T-helper 2 cell (primary cell): ENCODE data around the gene ELAVL1.
"Not testable (repeated sequence)": the region's sequence is repeated elsewhere in the genome, so short reads cannot be mapped to it uniquely, and the experiment has no call there.

Experiments
- DNase-seq, 5 experiments: peaks; one replicate each; pipeline versions ENCODE4 v3.0.0 to v3.0.0-alpha.2; 2012 to 2022

Gene ELAVL1

DNA sequence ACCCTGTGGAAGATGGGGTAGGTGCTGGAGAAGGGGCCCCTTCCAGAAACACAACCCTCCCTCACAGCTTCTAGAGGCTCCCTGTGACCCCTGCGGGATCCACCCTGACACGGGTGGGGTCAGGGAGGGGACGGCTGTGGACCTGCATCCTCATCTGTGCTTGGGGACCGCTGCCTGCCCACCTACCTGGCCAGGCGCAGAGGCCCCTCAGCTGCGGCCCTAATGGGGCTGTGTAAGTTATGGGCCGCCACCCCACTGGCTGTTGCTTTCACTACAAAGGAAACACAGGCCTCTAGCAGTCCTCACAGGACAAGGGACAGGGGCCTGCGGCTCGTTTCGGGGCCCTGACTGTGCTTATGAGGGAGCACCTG is 72.5 kb downstream of the ELAVL1 start:
- DNase-seq: no peak

DNA sequence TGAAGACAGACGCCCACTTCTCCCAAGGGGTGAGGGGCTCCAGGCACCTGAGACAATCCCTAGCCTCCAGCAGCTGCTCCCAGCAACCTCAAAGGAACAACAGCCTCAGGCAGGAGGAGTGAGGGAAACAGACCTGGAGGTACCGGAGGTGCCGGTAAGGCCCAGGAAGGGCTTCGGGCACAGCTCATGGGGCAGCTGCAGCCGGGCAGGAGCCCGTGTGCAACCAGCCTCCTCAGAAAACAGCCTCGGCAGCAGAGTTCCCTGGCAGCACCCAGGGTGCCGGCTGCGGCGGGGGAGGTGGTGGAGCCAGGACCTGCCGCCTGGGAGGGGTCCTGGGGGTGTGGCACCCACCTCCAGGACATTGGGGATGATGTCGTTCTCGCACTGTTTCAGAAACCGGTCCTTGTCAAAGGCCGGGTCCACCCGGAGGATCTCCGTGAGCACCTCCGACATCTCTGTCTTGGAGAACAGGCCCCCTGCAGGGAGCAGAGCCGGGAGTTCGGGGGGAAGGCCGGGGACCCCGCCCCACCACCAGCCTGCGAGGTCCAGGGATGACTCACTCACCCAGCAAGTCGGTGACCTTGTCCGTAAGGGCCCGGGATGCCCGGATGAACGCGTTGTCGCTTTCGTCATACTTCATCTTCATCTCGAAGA is 73.0 kb downstream of the ELAVL1 start:
- DNase-seq: no peak

GRCh38 chr19:7931221-7932061 is 74.0 kb downstream of the ELAVL1 start:
- no peak for DNase-seq

DNA sequence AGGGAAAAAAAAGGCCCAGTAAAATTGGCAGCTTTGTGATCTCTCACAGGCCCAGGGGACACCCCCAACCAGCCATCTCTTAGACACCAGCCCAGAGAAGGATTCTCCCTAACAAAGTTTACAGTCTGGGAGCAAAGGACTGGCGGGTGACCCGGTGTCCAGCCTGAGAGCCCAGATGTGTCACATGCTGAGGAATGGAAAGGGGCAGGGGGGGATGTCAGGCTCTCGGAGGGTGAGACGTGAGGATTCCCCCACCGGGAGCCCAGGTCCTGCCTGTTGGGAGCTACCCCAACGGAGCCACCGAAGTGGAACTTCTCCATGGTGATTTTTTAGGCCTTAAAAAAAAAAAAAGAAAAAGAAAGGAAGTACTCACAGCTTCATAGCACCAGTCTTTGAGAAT is 74.7 kb downstream of the ELAVL1 start:
- no peak for DNase-seq

DNA sequence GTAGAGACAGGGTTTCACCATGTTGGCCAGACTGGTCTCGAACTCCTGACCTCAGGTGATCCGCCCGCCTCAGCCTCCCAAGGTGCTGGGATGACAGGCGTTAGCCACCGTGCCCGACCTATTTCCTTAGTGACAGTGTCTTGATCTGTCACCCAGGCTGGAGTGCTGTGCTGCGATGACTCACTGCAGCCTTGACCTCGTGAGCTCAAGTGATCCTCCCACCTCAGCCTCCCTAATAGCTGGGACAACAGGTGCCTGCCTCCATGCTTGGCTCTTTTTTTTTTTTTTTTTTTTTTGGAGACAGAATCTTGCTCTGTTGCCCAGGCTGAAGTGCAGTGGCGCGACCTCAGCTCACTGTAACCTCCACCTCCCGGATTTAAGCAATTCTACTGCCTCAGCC is 75.4 kb downstream of the ELAVL1 start:
- not testable (repeated sequence) for DNase-seq

GRCh38 chr19:7928741-7929701 is 76.4 kb downstream of the ELAVL1 start:
- DNase-seq: peak; percentile 41 to 77 (median 68)

GRCh38 chr19:7928334-7928706 is 77.1 kb downstream of the ELAVL1 start:
- DNase-seq: no peak

DNA sequence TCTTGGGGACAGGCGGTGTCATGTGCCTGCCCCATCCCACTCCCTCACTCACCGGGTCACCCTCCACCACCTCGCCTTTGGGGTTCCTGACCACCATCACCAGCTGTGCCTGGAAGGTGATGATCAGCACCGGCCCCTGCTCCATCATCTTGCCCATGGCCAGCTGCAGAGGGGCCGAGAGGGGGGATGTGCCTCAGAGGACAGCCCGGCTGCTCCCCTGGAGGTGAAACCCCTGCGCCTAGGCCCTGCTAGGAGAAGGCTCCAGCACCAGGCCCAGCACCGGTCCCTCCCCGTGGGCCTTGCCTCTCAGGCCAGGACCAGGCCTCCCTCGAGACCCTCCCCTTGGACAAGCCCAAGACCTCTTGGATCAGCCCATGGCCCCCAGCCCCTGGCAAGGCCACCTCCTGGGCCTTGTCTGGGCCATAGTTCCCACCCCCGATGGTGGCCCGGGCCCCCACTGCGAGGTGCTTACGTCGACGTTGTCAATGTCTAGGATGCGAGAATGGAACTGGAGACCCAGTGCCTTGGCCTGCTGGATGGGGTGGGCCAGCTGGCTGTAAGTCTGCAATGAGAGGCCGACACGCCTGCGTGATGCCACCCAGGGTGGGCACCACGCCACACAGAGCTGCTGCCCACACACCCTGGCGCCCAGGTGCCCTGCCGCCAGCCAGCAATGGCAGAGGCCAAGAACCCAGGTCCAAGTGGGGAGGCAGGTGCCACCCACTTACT is 77.7 kb downstream of the ELAVL1 start:
- no peak for DNase-seq

DNA sequence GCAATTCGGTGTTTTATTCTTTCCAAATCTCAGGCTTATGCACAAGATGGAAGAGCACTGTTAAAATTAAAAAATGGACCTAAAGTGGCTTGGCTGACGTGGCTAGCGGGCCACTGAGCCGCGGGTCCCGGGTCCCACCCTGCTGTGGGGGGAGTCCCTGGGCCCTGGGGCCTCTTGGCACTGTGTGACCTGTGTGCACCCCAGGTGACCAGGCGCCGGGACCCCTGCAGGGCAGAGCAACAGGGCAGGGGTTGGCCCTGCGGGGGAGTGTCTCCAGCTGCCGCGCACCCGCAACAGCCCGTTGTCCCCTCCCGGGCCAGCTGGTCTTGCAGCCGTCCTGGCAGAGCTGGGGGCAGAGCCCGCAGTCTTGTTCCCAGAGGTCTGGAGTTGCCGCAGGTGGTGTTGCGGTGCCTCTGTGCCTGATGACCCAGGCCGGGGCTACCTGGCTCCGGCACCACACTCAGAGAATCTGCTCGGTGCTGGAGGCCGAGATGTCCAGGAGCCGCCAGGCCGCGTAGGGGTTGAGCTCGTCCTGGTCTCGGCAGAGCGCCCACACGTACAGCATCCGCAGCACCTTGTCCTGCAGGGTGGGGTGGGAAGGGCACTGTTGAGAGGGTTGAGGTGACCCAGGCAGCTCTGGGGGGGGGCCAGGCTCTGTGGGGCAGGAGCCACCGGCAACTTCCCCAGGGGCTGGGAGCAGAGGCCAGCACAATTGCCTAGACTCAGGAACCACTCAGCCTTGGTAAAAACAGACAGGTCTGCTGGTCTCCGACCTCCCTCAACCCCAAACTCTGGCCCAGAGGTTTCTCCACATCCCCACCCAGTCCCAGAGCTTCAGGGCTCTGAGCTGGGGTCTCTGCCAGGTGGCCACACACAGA is 78.5 kb downstream of the ELAVL1 start:
- no peak for DNase-seq

- peak; percentile 59 to 72 (median 66) for DNase-seq
Measured at GRCh38 chr19:7926021-7926726, 79.3 kb downstream of the ELAVL1 start, which contains the start of gene CTXN1. Gene CTXN1, minus strand, starts transcription at chr19:7926135. Its CDS starts 597 bp downstream, at chr19:7925538.

GRCh38 chr19:7925171-7925851 is 80.1 kb downstream of the ELAVL1 start:
- peak; percentile 58 to 79 (median 64) for DNase-seq

GRCh38 chr19:7924651-7925170 is 80.7 kb downstream of the ELAVL1 start:
- no peak for DNase-seq

GRCh38 chr19:7924241-7924640 is 81.2 kb downstream of the ELAVL1 start:
- DNase-seq: no peak

- DNase-seq: no peak
Measured at GRCh38 chr19:7923295-7924191, 81.9 kb downstream of the ELAVL1 start.

- no peak for DNase-seq
Measured at GRCh38 chr19:7922836-7923195, 82.6 kb downstream of the ELAVL1 start.

GRCh38 chr19:7921967-7922835 is 83.2 kb downstream of the ELAVL1 start:
- DNase-seq: no peak

- no peak for DNase-seq
Measured at GRCh38 chr19:7921302-7921966, 84.0 kb downstream of the ELAVL1 start.
